ENCODE data around the gene EIF1B.

EIF1B gene

GRCh38 chr3:40308725-40309417 is 636 bp upstream of the EIF1B start:
- no peak for DNase-seq (ENCODE audit: low read depth)

- DNase-seq (ENCODE audit: low read depth) = no peak
These were observed 603 bp downstream of the EIF1B start for GRCh38 chr3:40309925-40310695.

- no peak for DNase-seq (ENCODE audit: low read depth)
These were observed 1.2 kb downstream of the EIF1B start for GRCh38 chr3:40310705-40311104.

- no peak for DNase-seq (ENCODE audit: low read depth)
These were observed 3.2 kb downstream of the EIF1B start for GRCh38 chr3:40312661-40313226.

DNA sequence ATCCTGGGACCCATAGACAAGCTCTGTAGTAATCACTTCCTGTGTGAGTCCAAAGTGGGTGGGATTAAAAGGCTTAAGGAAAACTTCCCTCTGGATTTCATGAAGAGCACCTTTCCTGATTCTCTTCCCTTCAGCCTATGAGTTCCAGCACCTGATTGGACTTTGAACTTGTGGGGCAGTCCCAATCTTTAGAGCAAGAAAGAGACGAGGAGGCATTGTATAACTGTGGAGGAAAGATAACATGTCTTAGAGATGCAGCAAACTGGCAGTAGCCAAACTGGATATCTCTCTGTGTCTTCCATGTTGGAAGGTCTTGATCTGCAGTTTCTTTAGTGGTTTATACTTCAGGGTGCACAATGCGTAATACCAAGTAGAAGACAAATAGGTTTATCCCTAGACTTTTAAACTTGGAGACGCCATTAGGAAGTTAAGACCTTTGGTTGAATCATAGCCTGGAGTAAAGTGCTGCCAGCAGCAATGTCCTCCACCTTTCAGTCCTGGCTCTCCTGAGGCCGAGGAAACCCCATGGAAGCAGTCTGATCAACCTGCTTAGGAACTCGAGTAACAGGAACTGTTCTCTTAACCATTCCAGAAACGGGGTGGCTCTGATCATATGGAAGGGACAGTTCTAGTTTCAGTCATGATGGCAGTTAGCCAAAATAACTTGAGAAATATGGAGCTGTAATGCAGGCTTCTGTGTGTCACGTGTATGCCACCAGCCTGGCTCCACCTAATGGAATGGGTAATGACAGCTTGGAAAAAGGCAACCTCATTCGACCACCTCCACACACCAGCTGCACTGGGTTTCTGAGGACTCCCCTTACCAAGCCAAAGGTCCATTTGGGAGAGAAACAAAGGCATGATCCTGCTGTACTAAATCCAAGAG is 4.7 kb downstream of the EIF1B start:
- no peak for DNase-seq (ENCODE audit: low read depth)

- DNase-seq (ENCODE audit: low read depth) = no peak
These were observed 7.8 kb downstream of the EIF1B start for GRCh38 chr3:40317061-40317855.

GRCh38 chr3:40321818-40322217 is 12.3 kb downstream of the EIF1B start:
- no peak for DNase-seq (ENCODE audit: low read depth)

GRCh38 chr3:40323946-40324345 is 14.4 kb downstream of the EIF1B start:
- no peak for DNase-seq (ENCODE audit: low read depth)

- no peak for DNase-seq (ENCODE audit: low read depth)
These were observed 15.1 kb downstream of the EIF1B start for GRCh38 chr3:40324621-40325020.

GRCh38 chr3:40325465-40325864 is 16.0 kb downstream of the EIF1B start:
- DNase-seq (ENCODE audit: low read depth) = no peak

- DNase-seq (ENCODE audit: low read depth) = no peak
These were observed 18.9 kb downstream of the EIF1B start for GRCh38 chr3:40328374-40328773.

- DNase-seq (ENCODE audit: low read depth) = no peak
These were observed 19.6 kb downstream of the EIF1B start for GRCh38 chr3:40329071-40329470.

DNA sequence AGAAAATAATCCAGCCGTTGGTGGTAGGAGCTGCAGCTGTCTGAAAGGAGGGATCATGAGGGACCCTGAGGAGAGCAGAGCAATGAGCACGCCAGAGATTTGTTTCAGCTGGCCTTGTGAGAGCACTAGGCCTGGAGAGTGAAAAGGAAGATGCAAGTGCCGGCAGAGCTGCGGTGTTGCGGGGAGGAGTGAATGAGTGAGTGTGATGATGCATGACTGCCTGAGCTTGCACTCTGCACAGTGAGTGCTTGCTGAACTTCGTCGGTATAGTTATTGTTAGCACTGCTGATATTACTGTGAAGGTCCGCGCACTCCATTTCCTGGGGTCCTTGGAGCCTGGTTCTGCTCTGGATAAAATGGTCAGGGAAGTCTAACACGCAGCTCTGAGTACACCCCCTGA is 23.2 kb downstream of the EIF1B start:
- no peak for DNase-seq (ENCODE audit: low read depth)

DNA sequence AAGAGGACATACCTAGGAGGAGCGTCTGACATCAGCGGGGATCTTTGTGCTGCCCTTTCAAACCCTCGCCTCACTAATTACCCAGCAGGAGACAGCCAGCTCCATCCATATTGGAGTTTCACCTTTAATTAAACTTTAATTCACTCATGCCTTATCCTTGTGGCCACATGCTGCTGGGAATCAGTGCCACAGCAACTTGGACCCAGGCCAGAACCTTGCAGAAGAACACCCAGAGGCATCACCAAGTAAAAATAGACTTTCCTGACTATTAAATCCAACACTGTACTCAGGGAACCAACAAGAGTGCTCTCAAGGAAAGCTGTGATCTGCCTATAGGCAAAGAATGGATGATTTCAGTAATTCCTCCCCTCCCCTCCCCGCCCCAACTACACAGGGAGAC is 23.9 kb downstream of the EIF1B start:
- no peak for DNase-seq (ENCODE audit: low read depth)

- no peak for DNase-seq (ENCODE audit: low read depth)
These were observed 24.3 kb downstream of the EIF1B start for GRCh38 chr3:40333852-40334251.

GRCh38 chr3:40336101-40336500 is 26.6 kb downstream of the EIF1B start:
- no peak for DNase-seq (ENCODE audit: low read depth)

- DNase-seq (ENCODE audit: low read depth) = no peak
These were observed 27.1 kb downstream of the EIF1B start for GRCh38 chr3:40336511-40337135.

DNA sequence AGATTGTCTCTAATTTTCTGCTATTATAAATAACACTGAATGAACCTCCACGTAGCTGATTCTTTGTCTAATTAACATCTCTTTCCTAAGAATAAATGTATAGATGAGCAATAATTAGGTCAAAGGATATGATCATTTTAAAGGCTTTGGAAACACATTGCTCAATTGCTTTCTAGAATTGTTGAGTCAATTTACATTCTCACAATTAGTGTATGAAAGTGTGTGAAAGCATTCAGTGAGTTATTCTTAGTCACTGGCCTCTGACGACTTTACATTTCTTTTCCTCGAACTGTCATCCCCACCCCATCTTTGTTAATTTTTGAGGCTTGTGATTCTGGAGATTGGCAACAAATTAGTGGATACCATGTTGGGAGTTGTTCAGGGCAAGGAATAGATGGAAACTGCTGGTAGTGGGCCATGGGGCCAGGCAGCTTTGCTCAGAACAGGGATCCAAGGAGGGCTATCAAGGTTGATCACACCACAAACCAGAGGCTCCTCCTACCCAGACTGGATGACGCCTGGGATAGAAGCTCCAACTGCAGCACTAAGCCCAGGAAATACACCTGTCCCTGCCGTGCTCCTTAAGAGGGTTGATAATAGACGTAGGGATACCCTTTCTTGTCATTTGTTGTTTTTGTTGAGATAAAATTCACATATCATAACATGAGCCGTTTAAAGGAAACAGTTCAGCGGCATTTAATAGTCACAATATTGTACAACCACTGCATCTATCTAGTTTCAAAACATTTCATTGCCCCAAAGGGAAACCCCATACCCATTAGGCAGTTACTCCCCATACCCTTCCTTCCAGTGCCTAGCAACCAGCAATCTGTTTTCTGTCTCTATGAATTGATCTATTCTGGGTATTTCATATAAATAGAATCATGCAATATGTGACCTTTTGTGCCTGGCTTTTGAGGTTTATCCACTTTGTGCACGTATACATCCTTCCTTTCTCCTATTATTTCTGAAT is 27.9 kb downstream of the EIF1B start:
- DNase-seq (ENCODE audit: low read depth) = no peak

DNA sequence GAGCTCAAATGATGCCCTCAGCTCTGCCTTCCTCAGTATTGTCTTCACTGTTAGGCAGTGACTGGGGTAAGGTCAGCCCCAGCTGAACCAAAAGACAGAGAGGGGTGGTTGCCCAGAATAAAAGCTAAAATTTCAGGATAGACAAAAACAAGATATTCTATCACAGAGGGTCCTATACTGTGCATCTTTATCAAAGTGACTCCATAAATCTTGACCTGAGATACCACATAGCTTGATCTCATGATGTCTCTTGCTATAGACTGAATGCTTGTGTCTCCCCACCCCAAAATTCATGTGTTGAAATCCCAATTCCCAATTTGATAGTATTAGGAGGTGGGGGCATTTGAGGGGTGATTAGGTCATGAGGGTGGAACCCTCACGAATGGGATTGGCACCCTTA is 30.4 kb downstream of the EIF1B start:
- no peak for DNase-seq (ENCODE audit: low read depth)
